Ovary (tissue), 9 donors: ENCODE results near the gene FAM163B. TPM values are rescaled to one million over a fixed set of nuclear protein-coding genes. Genes with fewer than 3 reads are reported as not detected.
A peak's percentile ranks its signal among the peaks of the same experiment; 100 is the strongest.

Experiments
- DNase-seq, 5 donors: peaks; one replicate each; pipeline ENCODE4 v3.0.0-alpha.2; 2019 to 2020
- H3K27ac ChIP-seq, 2 donors: fragments of 200-600 bp; one replicate each; pipeline versions ENCODE4 v1.5.1 to v1.8.0; 2019 to 2022
- H3K27me3 ChIP-seq: fragments of 200-600 bp; one replicate; pipeline ENCODE4 v1.8.0; 2022
- H3K36me3 ChIP-seq: fragments of 200-600 bp; sonication (generic); one replicate; pipeline ENCODE4 v1.5.1; 2019
- H3K4me1 ChIP-seq: one replicate; pipeline ENCODE4 v1.8.1; 2013; ENCODE audit warnings: mild to moderate bottlenecking, moderate library complexity; ENCODE audit not compliant: insufficient read depth
- H3K4me3 ChIP-seq: fragments of 200-600 bp; sonication (generic); one replicate; pipeline ENCODE4 v1.5.1; 2017
- H3K9me3 ChIP-seq, 2 donors: fragments of 200-600 bp in 1 of 2; sonication (generic) in 1 of 2; one replicate each; pipeline versions ENCODE4 v1.5.1 to v1.8.1; 2013 to 2019; ENCODE audit warnings: mild to moderate bottlenecking in 1 of 2, moderate library complexity in 1 of 2
- CTCF ChIP-seq, 3 donors: fragments of 450-650 bp in 2 of 3; fragments of 200-600 bp in 1 of 3; IDR thresholded peaks; one replicate each; pipeline versions ENCODE4 v1.5.1 to v1.8.0; 2016 to 2022; ENCODE audit warnings: antibody characterized with exemption in 3 of 3, mild to moderate bottlenecking in 1 of 3
- EP300 ChIP-seq: sonication (generic); formaldehyde crosslinking; IDR thresholded peaks from one replicate; pipeline ENCODE4 v1.6.1; 2017; ENCODE audit warnings: antibody characterized with exemption
- POLR2A ChIP-seq: fragments of 450-650 bp; IDR thresholded peaks from one replicate; pipeline ENCODE4 v1.6.1; 2017; ENCODE audit warnings: antibody characterized with exemption, mild to moderate bottlenecking, moderate library complexity
- WGBS, 3 donors: extraction: QIAGEN DNeasy Blood & Tissue Kit in 1 of 3; methylation state at CpG; one replicate each; pipeline versions ENCODE4 v1.1.5 to v1.1.7; 2013 to 2017; 5-methylcytosine and 5-hydroxymethylcytosine counted together
- intact Hi-C, 4 donors: fragments of 100-400 bp; cut with DNase I; formaldehyde crosslinking; loops; one replicate each; pipeline versions ENCODE4 v1.11.0 to v1.15.1; 2022 to 2023
- polyA plus RNA-seq, 2 donors: library from polyadenylated mRNA; stranded (reverse); fragments of 200-250 nt in 1 of 2; fragments of 350-450 nt in 1 of 2; fragmentation: Illumina TruSeq in 1 of 2; extraction: RNeasy Lipid Tissue Mini Kit (QIAGEN cat#74804) in 1 of 2; gene quantifications; one replicate each; pipeline ENCODE4 v1.2.3, GENCODE V29; 2013 to 2014
- total RNA-seq, 7 donors: library from RNA; depleted of rRNA in 2 of 7; stranded (reverse); fragments of >200 nt in 2 of 7; fragmentation: NEBNext Ultra II Directional in 3 of 7; extraction: Animal tissue kit (Norgen Biotek cat#: 25700) in 3 of 7; gene quantifications; one replicate each; pipeline versions ENCODE4 v1.1.0 to v1.2.4, GENCODE V29; 2016 to 2023
- donor health status: DM: no; HTN: no; CAD: no; lungs with moderate emphysema.
- donor health status: DM: no; HTN: no; CAD: no.
- donor health status: Bipolar disorder and iron deficiency.
- donor health status: DM: yes; HTN: yes; CAD: no.
- donor health status: DM: no; HTN: no; CAD: no.
- donor health status: DM: yes; HTN: yes; CAD: no.

The FAM163B gene
- total and polyA plus RNA-seq, 9 donors = 0.21 to 0.30 TPM; not detected in 7

GRCh38 chr9:133585481-133586351 is 23.5 kb downstream of the FAM163B start:
- Histone ChIP-seq H3K27me3 (no peaks in the 10 kb centered on the region), H3K9me3 (no peaks in the 10 kb centered on the region), H3K36me3 (no peaks in the 10 kb centered on the region), H3K4me1 (peaks cover 4% of the 10 kb centered on the region), H3K4me3 (no peak overlapping the region), H3K27ac (no peak overlapping the region)
- intact Hi-C loops = loop anchor here in 1 of 4 donors (10.0 kb wide), 1 partner anchor 129 kb away; no protein-coding TSS in a partner anchor
- DNase-seq = no peak
- WGBS, 3 donors = 30 to 48% (median 39%) methylated on average over 43 of the region's 43 CpGs
- TF ChIP-seq CTCF (IDR thresholded peaks at IDR 0.05) = no peak
- TF ChIP-seq EP300 = no peak
- no peak for TF ChIP-seq POLR2A

DNA sequence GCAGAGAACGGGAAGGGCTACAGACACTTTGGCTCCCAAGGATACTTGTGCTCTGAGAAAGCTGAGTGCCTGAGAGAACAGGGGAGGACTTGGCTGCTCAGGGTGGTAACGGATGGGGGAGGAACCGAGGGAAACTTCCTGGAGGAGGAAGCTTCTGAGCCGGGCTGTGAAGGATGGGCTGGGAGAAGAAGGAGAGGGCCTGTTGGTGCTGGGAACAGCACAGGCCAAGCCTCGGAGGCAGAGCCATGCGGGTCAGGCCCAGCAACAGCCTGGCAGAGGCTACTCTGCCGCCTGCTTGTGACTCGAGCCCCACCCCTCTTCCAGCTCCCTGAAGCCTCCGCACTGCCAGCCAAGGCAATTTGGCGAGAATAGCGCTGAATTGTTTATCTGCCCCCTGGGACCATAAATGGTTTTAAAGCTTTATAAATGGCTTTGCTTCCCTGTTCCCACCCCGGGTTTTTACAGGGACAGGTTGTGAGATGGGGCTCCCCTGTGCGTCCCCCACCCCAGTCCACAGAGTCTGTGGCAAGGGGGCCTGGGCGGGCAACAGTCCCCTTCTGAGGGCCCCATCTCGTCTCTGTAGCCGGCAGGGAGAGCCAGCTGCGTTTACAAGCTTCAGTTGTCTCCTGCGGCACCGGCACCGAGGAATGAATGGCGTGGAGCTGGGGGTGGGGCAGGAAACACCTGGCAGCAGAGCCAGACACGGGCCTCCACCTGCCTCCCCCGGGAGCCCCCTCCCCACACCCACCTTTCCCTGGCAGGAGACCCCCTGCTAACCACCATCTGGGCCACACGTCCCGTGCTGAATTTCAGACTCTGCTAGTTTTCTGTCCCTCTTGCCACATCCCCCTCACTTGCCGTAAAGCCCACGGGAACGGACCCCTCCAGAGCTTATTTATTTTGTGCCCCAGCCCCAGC is 24.4 kb downstream of the FAM163B start:
- no peak for DNase-seq
- intact Hi-C loops = loop anchor here in 1 of 4 donors (10.0 kb wide), 1 partner anchor 130 kb away; no protein-coding TSS in a partner anchor
- TF ChIP-seq POLR2A (no peak), CTCF (IDR thresholded peaks at IDR 0.05) (no peak), EP300 (no peak)
- no peak overlapping the region for H3K4me3 ChIP-seq
- H3K36me3 ChIP-seq = no peaks in the 10 kb centered on the region
- H3K27ac ChIP-seq = peak overlapping the region in 1 of 2 donors; percentile 16
- peaks cover 4% of the 10 kb centered on the region for H3K4me1 ChIP-seq
- 12 to 19% (median 16%) methylated on average over 28 of the region's 28 CpGs for WGBS, 3 donors
- H3K9me3 ChIP-seq = no peaks in the 10 kb centered on the region
- no peaks in the 10 kb centered on the region for H3K27me3 ChIP-seq

DNA sequence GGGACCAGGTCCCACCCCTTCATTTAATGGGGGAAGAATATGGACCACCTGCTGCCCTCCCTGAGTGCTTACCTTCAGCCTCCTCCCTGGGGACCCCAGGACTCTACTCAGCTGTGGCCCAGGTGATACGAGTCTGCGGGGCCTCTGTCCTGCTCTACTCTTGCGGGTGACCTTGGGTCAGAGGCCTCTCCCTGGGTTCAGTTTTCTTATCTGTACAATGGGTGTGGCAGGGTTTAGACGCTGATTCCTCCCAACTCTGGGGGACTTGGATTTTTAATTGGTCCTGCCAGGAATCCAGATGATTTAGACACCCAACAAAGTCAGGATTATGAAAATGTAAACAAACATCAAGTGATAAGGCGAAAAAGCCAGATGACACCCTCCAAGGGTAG is 25.0 kb downstream of the FAM163B start:
- no peaks in the 10 kb centered on the region for H3K9me3 ChIP-seq
- H3K27me3 ChIP-seq = no peaks in the 10 kb centered on the region
- no peaks in the 10 kb centered on the region for H3K36me3 ChIP-seq
- DNase-seq = no peak
- intact Hi-C loops = loop anchor here in 1 of 4 donors (10.0 kb wide), 1 partner anchor 131 kb away; no protein-coding TSS in a partner anchor
- TF ChIP-seq POLR2A (no peak), CTCF (IDR thresholded peaks at IDR 0.05) (no peak), EP300 (no peak)
- peak overlapping the region in 1 of 2 donors; percentile 16 for H3K27ac ChIP-seq
- H3K4me3 ChIP-seq = no peak overlapping the region
- 47 to 66% (median 66%) methylated on average over 5 of the region's 5 CpGs for WGBS, 3 donors
- peaks cover 4% of the 10 kb centered on the region for H3K4me1 ChIP-seq

- H3K4me1 ChIP-seq = peaks cover 4% of the 10 kb centered on the region
- no peaks in the 10 kb centered on the region for H3K9me3 ChIP-seq
- intact Hi-C loops = loop anchor here in 1 of 4 donors (10.0 kb wide), 1 partner anchor 131 kb away; no protein-coding TSS in a partner anchor
These were observed 25.6 kb downstream of the FAM163B start for GRCh38 chr9:133583586-133583985.

More at GRCh38 chr9:133583586-133583985, 25.6 kb downstream of the FAM163B start:
- WGBS, 3 donors = 82 to 88% (median 87%) methylated on average over 15 to 23 of the region's 23 CpGs
- Histone ChIP-seq H3K4me3 (no peak overlapping the region), H3K36me3 (no peaks in the 10 kb centered on the region), H3K27ac (peak overlapping the region; percentile 28 to 88), H3K27me3 (no peaks in the 10 kb centered on the region)
- no peak for DNase-seq
- TF ChIP-seq EP300 (no peak), POLR2A (no peak), CTCF (IDR thresholded peaks at IDR 0.05) (no peak)
